ENCODE data around the gene LEFTY1. TPM values are rescaled to one million over a fixed set of nuclear protein-coding genes. Genes with fewer than 3 reads are reported as not detected.

Gene LEFTY1
- total RNA-seq, 4 donors from 2014 or later = 0.34 to 0.57 TPM; not detected in 2

- TF ChIP-seq, protein P1, sequence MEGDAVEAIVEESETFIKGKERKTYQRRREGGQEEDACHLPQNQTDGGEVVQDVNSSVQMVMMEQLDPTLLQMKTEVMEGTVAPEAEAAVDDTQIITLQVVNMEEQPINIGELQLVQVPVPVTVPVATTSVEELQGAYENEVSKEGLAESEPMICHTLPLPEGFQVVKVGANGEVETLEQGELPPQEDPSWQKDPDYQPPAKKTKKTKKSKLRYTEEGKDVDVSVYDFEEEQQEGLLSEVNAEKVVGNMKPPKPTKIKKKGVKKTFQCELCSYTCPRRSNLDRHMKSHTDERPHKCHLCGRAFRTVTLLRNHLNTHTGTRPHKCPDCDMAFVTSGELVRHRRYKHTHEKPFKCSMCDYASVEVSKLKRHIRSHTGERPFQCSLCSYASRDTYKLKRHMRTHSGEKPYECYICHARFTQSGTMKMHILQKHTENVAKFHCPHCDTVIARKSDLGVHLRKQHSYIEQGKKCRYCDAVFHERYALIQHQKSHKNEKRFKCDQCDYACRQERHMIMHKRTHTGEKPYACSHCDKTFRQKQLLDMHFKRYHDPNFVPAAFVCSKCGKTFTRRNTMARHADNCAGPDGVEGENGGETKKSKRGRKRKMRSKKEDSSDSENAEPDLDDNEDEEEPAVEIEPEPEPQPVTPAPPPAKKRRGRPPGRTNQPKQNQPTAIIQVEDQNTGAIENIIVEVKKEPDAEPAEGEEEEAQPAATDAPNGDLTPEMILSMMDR (IDR thresholded peaks at IDR 0.05; ENCODE audit: low read depth) = no peak
These were observed 22.5 kb upstream of the LEFTY1 start for GRCh38 chr1:225911191-225912130.

- TF ChIP-seq, protein P1 (IDR thresholded peaks at IDR 0.05; ENCODE audit: low read depth) = no peak
These were observed 20.5 kb upstream of the LEFTY1 start for GRCh38 chr1:225909477-225909876.

DNA sequence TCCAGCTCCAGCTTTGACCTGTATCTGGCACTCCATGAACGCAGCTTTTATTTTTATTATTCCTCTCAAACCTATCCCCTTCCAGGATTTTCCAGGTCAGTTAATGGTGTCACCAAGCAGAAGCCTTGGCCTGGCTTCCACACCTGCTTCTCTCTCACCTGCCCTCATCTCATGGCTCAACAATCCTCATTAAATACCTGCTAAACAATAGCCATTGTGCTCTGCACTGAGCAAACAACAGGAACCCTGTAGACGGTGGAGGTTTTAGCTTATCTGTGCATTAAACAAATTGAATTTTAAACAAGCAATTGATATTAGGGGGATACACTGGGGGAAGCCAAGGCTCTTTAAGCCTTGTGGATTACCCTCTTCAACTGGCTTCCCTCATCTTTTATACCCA, 19.8 kb upstream of the LEFTY1 start:
- TF ChIP-seq, protein P1 (IDR thresholded peaks at IDR 0.05; ENCODE audit: low read depth) = no peak

DNA sequence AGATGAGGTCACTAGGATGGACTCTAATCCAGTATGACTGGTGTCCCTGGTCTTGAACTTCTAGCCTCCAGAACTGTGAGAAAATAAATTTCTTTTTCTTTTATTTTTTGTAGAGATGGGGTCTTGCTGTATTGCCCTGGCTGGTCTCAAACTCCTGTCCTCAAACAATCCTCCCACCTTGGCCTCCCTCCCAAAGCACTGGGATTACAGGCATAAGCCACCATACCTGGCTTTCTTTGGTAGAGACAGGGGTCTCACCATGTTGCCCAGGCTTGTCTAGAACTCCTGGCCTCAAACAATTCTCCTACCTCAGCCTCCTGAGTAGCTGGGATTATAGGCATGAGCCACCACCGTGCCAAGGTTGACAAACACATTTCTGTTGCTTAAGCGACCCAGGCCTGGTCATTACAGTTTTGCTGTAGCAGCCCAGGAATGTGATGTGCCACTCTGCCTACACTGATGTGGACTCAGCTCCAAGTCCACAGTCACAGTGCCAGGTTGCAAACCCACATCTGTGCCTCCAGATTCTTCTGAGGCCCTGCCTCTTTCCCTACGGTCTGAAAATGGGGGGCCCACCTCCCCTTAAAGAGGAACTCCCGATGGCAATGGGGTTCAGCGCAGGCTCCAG, 19.2 kb upstream of the LEFTY1 start:
- TF ChIP-seq, protein P1 (IDR thresholded peaks at IDR 0.05; ENCODE audit: low read depth) = no peak

DNA sequence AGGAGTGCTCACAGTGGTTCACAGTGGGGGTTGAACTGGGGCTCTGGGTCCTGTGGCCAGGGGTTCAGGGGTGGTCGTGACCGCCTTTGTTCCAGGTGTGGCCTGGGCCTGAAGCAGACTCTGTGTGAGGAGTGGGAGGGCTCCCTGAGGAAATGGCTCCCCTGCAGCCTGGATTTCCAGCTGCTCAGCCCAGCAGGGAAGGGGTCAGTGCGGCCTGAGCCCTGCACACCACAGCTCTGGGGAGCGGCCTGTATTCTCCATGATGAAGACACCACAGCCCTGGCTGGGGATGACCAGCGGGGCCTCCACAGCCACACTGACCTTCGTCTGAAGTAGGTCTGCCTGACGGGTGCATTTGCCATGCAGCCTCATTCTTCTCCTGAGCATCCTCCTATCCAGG, 18.4 kb upstream of the LEFTY1 start:
- TF ChIP-seq, protein P1 (IDR thresholded peaks at IDR 0.05; ENCODE audit: low read depth) = no peak

- TF ChIP-seq, protein P1 (IDR thresholded peaks at IDR 0.05; ENCODE audit: low read depth) = no peak
These were observed 17.5 kb upstream of the LEFTY1 start for GRCh38 chr1:225906467-225906866.

- TF ChIP-seq, protein P1 (IDR thresholded peaks at IDR 0.05; ENCODE audit: low read depth) = no peak
These were observed 14.7 kb upstream of the LEFTY1 start for GRCh38 chr1:225903623-225904022.
